Tibial artery (tissue), 4 donors: Measurements from ENCODE around the gene SH3TC2.

ENCODE experiments used
- DNase-seq, 2 donors: peaks; one replicate each; pipeline ENCODE4 v3.0.0-alpha.2; 2019
- H3K27ac ChIP-seq, 2 donors: fragments of 200-600 bp; sonication (generic) in 1 of 2; 1 replicate in 1 of 2; 2 replicates in 1 of 2; pipeline ENCODE4 v1.5.1; 2018 to 2019; ENCODE audit warnings: mild to moderate bottlenecking in 1 of 2
- H3K27me3 ChIP-seq, 2 donors: fragments of 200-600 bp; sonication (generic) in 1 of 2; one replicate each; pipeline versions ENCODE4 v1.5.1 to v1.6.0; 2016 to 2019
- H3K36me3 ChIP-seq, 3 donors: fragments of 200-600 bp; sonication (generic) in 2 of 3; one replicate each; pipeline ENCODE4 v1.5.1; 2016 to 2019; ENCODE audit warnings: mild to moderate bottlenecking in 2 of 3
- H3K4me1 ChIP-seq, 4 donors: fragments of 200-600 bp; sonication (generic) in 2 of 4; 1 replicate in 3 of 4; 2 replicates in 1 of 4; pipeline ENCODE4 v1.5.1; 2016 to 2019
- H3K4me3 ChIP-seq, 2 donors: fragments of 200-600 bp; sonication (generic) in 1 of 2; 1 replicate in 1 of 2; 2 replicates in 1 of 2; pipeline ENCODE4 v1.5.1; 2018 to 2019; ENCODE audit warnings: mild to moderate bottlenecking in 2 of 2
- H3K9me3 ChIP-seq, 3 donors: fragments of 200-600 bp; sonication (generic) in 1 of 3; one replicate each; pipeline ENCODE4 v1.5.1; 2016 to 2019
- CTCF ChIP-seq, 2 experiments: fragments of 200-600 bp in 1 of 2; fragments of 450-650 bp in 1 of 2; IDR thresholded peaks; one replicate each; pipeline ENCODE4 v1.5.1; 2017 to 2019; ENCODE audit warnings: antibody characterized with exemption in 2 of 2, mild to moderate bottlenecking in 1 of 2, moderate library complexity in 1 of 2
- intact Hi-C: fragments of 100-400 bp; cut with DNase I; formaldehyde crosslinking; loops from one replicate; pipeline ENCODE4 v1.15.0; 2023; ENCODE audit warnings: low total_unique reads

Gene SH3TC2

GRCh38 chr5:149030838-149031397 lies 31.9 kb downstream of the SH3TC2 start:
- Histone ChIP-seq H3K27ac (no peak overlapping the region), H3K27me3 (no peaks in the 10 kb centered on the region), H3K4me3 (no peak overlapping the region), H3K9me3 (no peaks in the 10 kb centered on the region), H3K36me3 (no peaks in the 10 kb centered on the region), H3K4me1 (no peaks in the 10 kb centered on the region)
- DNase-seq, result no peak
- intact Hi-C loops, result loop anchor here (10.0 kb wide), 2 partner anchors 296 to 586 kb away; no protein-coding TSS in a partner anchor
- no peak for TF ChIP-seq CTCF (IDR thresholded peaks at IDR 0.05)

GRCh38 chr5:149030392-149030791 lies 32.5 kb downstream of the SH3TC2 start:
- Histone ChIP-seq H3K27me3 (no peaks in the 10 kb centered on the region), H3K4me3 (no peak overlapping the region), H3K36me3 (no peaks in the 10 kb centered on the region), H3K9me3 (no peaks in the 10 kb centered on the region), H3K4me1 (no peaks in the 10 kb centered on the region), H3K27ac (no peak overlapping the region)
- DNase-seq, result no peak
- TF ChIP-seq CTCF (IDR thresholded peaks at IDR 0.05), result no peak
- intact Hi-C loops, result loop anchor here (10.0 kb wide), 2 partner anchors 296 to 586 kb away; no protein-coding TSS in a partner anchor

GRCh38 chr5:149028984-149029383 lies 33.9 kb downstream of the SH3TC2 start:
- H3K9me3 ChIP-seq, result no peaks in the 10 kb centered on the region

GRCh38 chr5:149028161-149028560 lies 34.7 kb downstream of the SH3TC2 start:
- H3K4me1 ChIP-seq, result no peaks in the 10 kb centered on the region
- DNase-seq, result no peak
- no peaks in the 10 kb centered on the region for H3K9me3 ChIP-seq
- H3K27ac ChIP-seq, result no peak overlapping the region
- no peaks in the 10 kb centered on the region for H3K27me3 ChIP-seq
- TF ChIP-seq CTCF (IDR thresholded peaks at IDR 0.05), result no peak
- intact Hi-C loops, result no loop called here
- H3K4me3 ChIP-seq, result no peak overlapping the region
- H3K36me3 ChIP-seq, result no peaks in the 10 kb centered on the region

More at GRCh38 chr5:149028984-149029383, 33.9 kb downstream of the SH3TC2 start:
- intact Hi-C loops, result no loop called here
- no peaks in the 10 kb centered on the region for H3K27me3 ChIP-seq
- H3K36me3 ChIP-seq, result no peaks in the 10 kb centered on the region
- H3K4me3 ChIP-seq, result no peak overlapping the region
- DNase-seq, result no peak
- no peaks in the 10 kb centered on the region for H3K4me1 ChIP-seq
- no peak for TF ChIP-seq CTCF (IDR thresholded peaks at IDR 0.05)
- H3K27ac ChIP-seq, result no peak overlapping the region

- H3K4me1 ChIP-seq, result no peaks in the 10 kb centered on the region
- no peak overlapping the region for H3K4me3 ChIP-seq
- intact Hi-C loops, result no loop called here
- H3K9me3 ChIP-seq, result no peaks in the 10 kb centered on the region
- no peak for DNase-seq
- no peak for TF ChIP-seq CTCF (IDR thresholded peaks at IDR 0.05)
- no peaks in the 10 kb centered on the region for H3K36me3 ChIP-seq
- H3K27ac ChIP-seq, result no peak overlapping the region
- no peaks in the 10 kb centered on the region for H3K27me3 ChIP-seq
Measured at GRCh38 chr5:149027636-149028035, 35.2 kb downstream of the SH3TC2 start.

GRCh38 chr5:149024943-149025342 lies 37.9 kb downstream of the SH3TC2 start:
- Histone ChIP-seq H3K4me1 (no peaks in the 10 kb centered on the region), H3K4me3 (no peak overlapping the region), H3K9me3 (no peaks in the 10 kb centered on the region), H3K36me3 (no peaks in the 10 kb centered on the region), H3K27ac (no peak overlapping the region), H3K27me3 (no peaks in the 10 kb centered on the region)
- no peak for DNase-seq
- TF ChIP-seq CTCF (IDR thresholded peaks at IDR 0.05), result no peak
- intact Hi-C loops, result no loop called here
